ENCODE data around the gene SLC35F1.

GRCh38 chr6:118249680-118250079 is 342.6 kb downstream of the SLC35F1 start:
- no peak for TF ChIP-seq CTCF (IDR thresholded peaks at IDR 0.05; ENCODE audit: borderline replicate concordance, extremely low read depth, low read length, poor library complexity, severe bottlenecking)
- no peak for TF ChIP-seq EZH2 (IDR thresholded peaks at IDR 0.05; ENCODE audit: borderline replicate concordance, low read depth, low read length, severe bottlenecking)
